Ovary (tissue), 9 donors: ENCODE measurements around the gene CRACDL. TPM values are rescaled to one million over a fixed set of nuclear protein-coding genes. Genes with fewer than 3 reads are reported as not detected.
"Not testable (repeated sequence)": the region's sequence is repeated elsewhere in the genome, so short reads cannot be mapped to it uniquely, and the experiment has no call there.

ENCODE experiments used
- DNase-seq, 5 donors: peaks; one replicate each; pipeline ENCODE4 v3.0.0-alpha.2; 2019 to 2020
- H3K27ac ChIP-seq, 2 donors: fragments of 200-600 bp; one replicate each; pipeline versions ENCODE4 v1.5.1 to v1.8.0; 2019 to 2022
- H3K27me3 ChIP-seq: fragments of 200-600 bp; one replicate; pipeline ENCODE4 v1.8.0; 2022
- H3K36me3 ChIP-seq: fragments of 200-600 bp; sonication (generic); one replicate; pipeline ENCODE4 v1.5.1; 2019
- H3K4me1 ChIP-seq: one replicate; pipeline ENCODE4 v1.8.1; 2013; ENCODE audit warnings: mild to moderate bottlenecking, moderate library complexity; ENCODE audit not compliant: insufficient read depth
- H3K4me3 ChIP-seq: fragments of 200-600 bp; sonication (generic); one replicate; pipeline ENCODE4 v1.5.1; 2017
- H3K9me3 ChIP-seq, 2 donors: fragments of 200-600 bp in 1 of 2; sonication (generic) in 1 of 2; one replicate each; pipeline versions ENCODE4 v1.5.1 to v1.8.1; 2013 to 2019; ENCODE audit warnings: mild to moderate bottlenecking in 1 of 2, moderate library complexity in 1 of 2
- EP300 ChIP-seq: sonication (generic); formaldehyde crosslinking; IDR thresholded peaks from one replicate; pipeline ENCODE4 v1.6.1; 2017; ENCODE audit warnings: antibody characterized with exemption
- POLR2A ChIP-seq: fragments of 450-650 bp; IDR thresholded peaks from one replicate; pipeline ENCODE4 v1.6.1; 2017; ENCODE audit warnings: antibody characterized with exemption, mild to moderate bottlenecking, moderate library complexity
- WGBS, 3 donors: extraction: QIAGEN DNeasy Blood & Tissue Kit in 1 of 3; methylation state at CpG; one replicate each; pipeline versions ENCODE4 v1.1.5 to v1.1.7; 2013 to 2017; 5-methylcytosine and 5-hydroxymethylcytosine counted together
- intact Hi-C, 4 donors: fragments of 100-400 bp; cut with DNase I; formaldehyde crosslinking; loops; one replicate each; pipeline versions ENCODE4 v1.11.0 to v1.15.1; 2022 to 2023
- polyA plus RNA-seq, 2 donors: library from polyadenylated mRNA; stranded (reverse); fragments of 200-250 nt in 1 of 2; fragments of 350-450 nt in 1 of 2; fragmentation: Illumina TruSeq in 1 of 2; extraction: RNeasy Lipid Tissue Mini Kit (QIAGEN cat#74804) in 1 of 2; gene quantifications; one replicate each; pipeline ENCODE4 v1.2.3, GENCODE V29; 2013 to 2014
- total RNA-seq, 7 donors: library from RNA; depleted of rRNA in 2 of 7; stranded (reverse); fragments of >200 nt in 2 of 7; fragmentation: NEBNext Ultra II Directional in 3 of 7; extraction: Animal tissue kit (Norgen Biotek cat#: 25700) in 3 of 7; gene quantifications; one replicate each; pipeline versions ENCODE4 v1.1.0 to v1.2.4, GENCODE V29; 2016 to 2023
- TF ChIP-seq, protein P1 (sequence below), 3 donors: fragments of 450-650 bp in 2 of 3; fragments of 200-600 bp in 1 of 3; IDR thresholded peaks; one replicate each; pipeline versions ENCODE4 v1.5.1 to v1.8.0; 2016 to 2022; ENCODE audit warnings: antibody characterized with exemption in 3 of 3, mild to moderate bottlenecking in 1 of 3
- donor health status: DM: no; HTN: no; CAD: no; lungs with moderate emphysema.
- donor health status: DM: no; HTN: no; CAD: no.
- donor health status: Bipolar disorder and iron deficiency.
- donor health status: DM: yes; HTN: yes; CAD: no.
- donor health status: DM: no; HTN: no; CAD: no.
- donor health status: DM: yes; HTN: yes; CAD: no.

CRACDL gene
- total and polyA plus RNA-seq, 9 donors, result 1.2 to 22.4 (median 2.7) TPM

DNA sequence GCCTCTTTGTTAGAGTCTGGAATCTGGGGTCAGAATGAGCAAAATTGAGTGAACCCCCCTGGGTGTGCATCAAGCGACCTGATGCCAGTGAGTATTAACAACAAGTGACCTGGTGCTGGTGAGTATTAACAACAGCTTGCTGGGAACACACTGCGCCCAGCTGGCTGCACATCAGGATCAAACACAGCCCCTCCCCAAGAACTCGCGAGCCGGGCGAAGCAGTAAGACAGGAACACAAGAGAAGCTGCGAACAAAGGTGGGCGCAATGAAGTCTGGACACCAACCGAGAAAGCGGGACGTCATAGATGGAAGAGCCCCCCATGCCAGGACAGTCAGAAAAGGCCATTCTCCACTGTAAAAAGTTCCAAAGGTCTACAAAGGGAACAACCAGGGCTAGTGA lies 34.3 kb downstream of the CRACDL start:
- no peak for DNase-seq
- Histone ChIP-seq H3K9me3 (no peaks in the 10 kb centered on the region), H3K4me1 (no peaks in the 10 kb centered on the region), H3K27ac (no peak overlapping the region), H3K27me3 (no peaks in the 10 kb centered on the region), H3K4me3 (no peak overlapping the region), H3K36me3 (no peaks in the 10 kb centered on the region)
- 91 to 93% (median 93%) methylated on average over 11 of the region's 11 CpGs for WGBS, 3 donors
- intact Hi-C loops, result no loop called here
- TF ChIP-seq POLR2A (no peak), EP300 (no peak)
- TF ChIP-seq, protein P1, sequence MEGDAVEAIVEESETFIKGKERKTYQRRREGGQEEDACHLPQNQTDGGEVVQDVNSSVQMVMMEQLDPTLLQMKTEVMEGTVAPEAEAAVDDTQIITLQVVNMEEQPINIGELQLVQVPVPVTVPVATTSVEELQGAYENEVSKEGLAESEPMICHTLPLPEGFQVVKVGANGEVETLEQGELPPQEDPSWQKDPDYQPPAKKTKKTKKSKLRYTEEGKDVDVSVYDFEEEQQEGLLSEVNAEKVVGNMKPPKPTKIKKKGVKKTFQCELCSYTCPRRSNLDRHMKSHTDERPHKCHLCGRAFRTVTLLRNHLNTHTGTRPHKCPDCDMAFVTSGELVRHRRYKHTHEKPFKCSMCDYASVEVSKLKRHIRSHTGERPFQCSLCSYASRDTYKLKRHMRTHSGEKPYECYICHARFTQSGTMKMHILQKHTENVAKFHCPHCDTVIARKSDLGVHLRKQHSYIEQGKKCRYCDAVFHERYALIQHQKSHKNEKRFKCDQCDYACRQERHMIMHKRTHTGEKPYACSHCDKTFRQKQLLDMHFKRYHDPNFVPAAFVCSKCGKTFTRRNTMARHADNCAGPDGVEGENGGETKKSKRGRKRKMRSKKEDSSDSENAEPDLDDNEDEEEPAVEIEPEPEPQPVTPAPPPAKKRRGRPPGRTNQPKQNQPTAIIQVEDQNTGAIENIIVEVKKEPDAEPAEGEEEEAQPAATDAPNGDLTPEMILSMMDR (IDR thresholded peaks at IDR 0.05), result no peak

DNA sequence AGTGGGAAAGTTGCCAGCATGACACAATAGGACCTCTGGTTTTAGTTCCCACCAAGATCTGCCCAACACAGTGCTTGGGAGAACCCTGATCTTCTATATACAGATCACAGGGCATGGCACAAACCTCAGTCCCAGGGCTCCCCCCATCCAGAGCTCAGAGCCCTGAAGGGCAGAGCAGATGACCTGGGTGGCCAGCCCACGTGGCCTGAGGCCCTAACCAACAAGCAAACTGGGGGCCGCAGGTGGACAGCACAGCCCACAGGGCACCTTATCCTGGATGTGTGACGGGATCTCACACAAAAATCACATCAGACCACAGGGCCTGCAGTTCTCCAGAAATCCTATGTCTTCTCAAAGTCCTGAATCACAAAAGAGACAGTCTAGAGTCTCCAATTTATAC lies 34.7 kb downstream of the CRACDL start:
- intact Hi-C loops, result no loop called here
- WGBS, 3 donors, result 94 to 100% (median 99%) methylated on average over 3 of the region's 3 CpGs
- no peak for TF ChIP-seq POLR2A
- no peak for TF ChIP-seq EP300
- TF ChIP-seq, protein P1 (IDR thresholded peaks at IDR 0.05), result no peak

DNA sequence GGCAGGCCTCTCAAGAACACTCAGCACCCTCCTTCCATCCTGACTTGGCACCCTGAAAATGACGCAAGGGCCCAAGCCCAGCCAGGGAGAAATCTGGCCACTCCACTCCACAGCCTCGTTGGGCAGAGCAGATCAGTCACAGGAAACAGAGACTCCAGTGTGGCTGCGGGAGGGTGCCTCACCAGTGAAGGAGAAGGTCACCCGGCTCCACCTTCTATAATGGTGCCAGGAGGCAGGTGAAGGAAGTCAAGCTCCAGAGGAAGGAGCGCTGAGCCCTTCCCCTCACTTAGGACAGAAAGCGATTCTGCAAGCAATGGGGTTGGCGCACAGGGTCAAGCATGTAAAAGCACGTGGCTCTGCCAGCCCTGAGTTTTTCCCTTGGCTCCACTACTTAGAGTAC lies 35.3 kb downstream of the CRACDL start:
- WGBS, 3 donors, result 84 to 90% (median 85%) methylated on average over 8 of the region's 8 CpGs
- Histone ChIP-seq H3K36me3 (no peaks in the 10 kb centered on the region), H3K4me1 (no peaks in the 10 kb centered on the region), H3K27me3 (no peaks in the 10 kb centered on the region), H3K9me3 (no peaks in the 10 kb centered on the region), H3K27ac (no peak overlapping the region), H3K4me3 (no peak overlapping the region)
- DNase-seq, result no peak
- TF ChIP-seq EP300 (no peak), POLR2A (no peak)
- TF ChIP-seq, protein P1 (IDR thresholded peaks at IDR 0.05), result no peak
- intact Hi-C loops, result no loop called here

More for the DNA sequence above, 34.7 kb downstream of the CRACDL start:
- no peaks in the 10 kb centered on the region for H3K4me1 ChIP-seq
- H3K27me3 ChIP-seq, result no peaks in the 10 kb centered on the region
- no peak overlapping the region for H3K27ac ChIP-seq
- DNase-seq, result no peak
- no peaks in the 10 kb centered on the region for H3K9me3 ChIP-seq
- no peaks in the 10 kb centered on the region for H3K36me3 ChIP-seq
- no peak overlapping the region for H3K4me3 ChIP-seq

DNA sequence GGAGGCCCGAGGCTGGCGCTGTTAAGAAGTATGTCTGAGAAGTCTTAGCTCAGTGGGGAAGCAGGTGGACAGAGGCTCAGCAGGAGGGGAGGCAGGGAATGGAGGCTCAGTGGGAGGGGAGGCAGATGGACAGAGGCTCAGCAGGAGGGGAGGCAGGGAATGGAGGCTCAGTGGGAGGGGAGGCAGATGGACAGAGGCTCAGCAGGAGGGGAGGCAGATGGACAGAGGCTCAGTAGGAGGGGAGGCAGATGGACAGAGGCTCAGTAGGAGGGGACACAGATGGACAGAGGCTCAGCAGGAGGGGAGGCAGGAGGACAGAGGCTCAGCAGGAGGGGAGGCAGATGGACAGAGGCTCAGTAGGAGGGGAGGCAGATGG lies 36.3 kb downstream of the CRACDL start:
- DNase-seq, H3K9me3 ChIP-seq, H3K27ac ChIP-seq, H3K27me3 ChIP-seq, intact Hi-C loops, H3K4me1 ChIP-seq, H3K4me3 ChIP-seq, H3K36me3 ChIP-seq: not testable (repeated sequence)
- WGBS, 3 donors, result 87 to 91% (median 87%) methylated on average over 2 of the region's 2 CpGs

DNA sequence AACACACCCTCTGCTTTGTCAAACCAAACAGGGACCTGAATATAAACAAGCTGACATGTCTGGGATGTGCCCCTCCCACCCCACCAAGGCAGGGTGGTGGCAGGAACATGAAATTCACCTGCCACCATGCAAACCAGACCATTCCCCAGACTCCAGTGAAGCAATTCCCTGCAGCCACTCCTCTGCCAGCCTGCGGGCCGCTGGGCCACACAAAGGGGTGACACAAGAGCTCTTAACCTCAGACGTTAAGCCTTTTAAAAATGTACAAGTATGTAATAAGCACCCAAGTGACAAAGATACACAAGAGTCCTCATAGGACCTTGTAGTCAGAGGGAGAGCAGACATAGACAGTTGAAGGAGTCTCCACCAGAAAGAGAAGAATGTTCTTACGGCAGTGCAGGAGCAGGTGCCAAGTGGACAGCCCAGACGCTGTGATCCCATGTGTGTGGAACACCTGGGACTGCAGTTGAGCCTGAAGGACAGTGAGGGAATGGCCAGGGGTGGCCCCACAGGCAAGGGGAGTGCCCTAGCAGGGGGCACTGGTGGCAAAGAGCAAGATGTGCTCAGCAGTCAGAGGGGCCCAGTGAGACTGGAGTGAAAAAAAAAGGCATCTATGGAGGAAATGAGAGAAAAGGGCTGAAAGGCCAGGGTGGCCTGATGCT lies 36.9 kb downstream of the CRACDL start:
- no peaks in the 10 kb centered on the region for H3K36me3 ChIP-seq
- intact Hi-C loops, result no loop called here
- H3K27me3 ChIP-seq, result no peaks in the 10 kb centered on the region
- H3K4me3 ChIP-seq, result no peak overlapping the region
- H3K4me1 ChIP-seq, result no peaks in the 10 kb centered on the region
- H3K9me3 ChIP-seq, result no peaks in the 10 kb centered on the region
- no peak for DNase-seq
- 80 to 83% (median 81%) methylated on average over 5 of the region's 5 CpGs for WGBS, 3 donors
- TF ChIP-seq EP300, result no peak
- TF ChIP-seq, protein P1 (IDR thresholded peaks at IDR 0.05), result no peak
- TF ChIP-seq POLR2A, result no peak
- H3K27ac ChIP-seq, result no peak overlapping the region
